HepG2 (cell line): Measurements from ENCODE around the gene WWTR1. TPM values are rescaled to one million over a fixed set of nuclear protein-coding genes. Genes with fewer than 3 reads are reported as not detected.

Source experiments
- ATAC-seq: fragments of 200-7000 bp; cut with Tn5 transposase; 3 replicates; pipeline ENCODE4 v1.9.1; 2020; ENCODE audit warnings: mild to moderate bottlenecking, moderate library complexity
- BruUV-seq: library from RNA; stranded (reverse); fragments of 400-500 nt; replicated peaks from 2 replicates; lab custom pipeline; 2021; lab: Mats Ljungman, UMichigan
- CTCF ChIA-PET: fragments of 300-600 bp; formaldehyde crosslinking; extraction: SDS; loops from one replicate; lab custom pipeline; 2021; ENCODE audit warnings: low total read pairs, inconsistent platforms, low intra/inter-chr PET ratio; lab: Yijun Ruan, JAX
- POLR2A ChIA-PET: fragments of 350-600 bp; sonication (Branson Sonifier 250); formaldehyde crosslinking; loops from one replicate; lab custom pipeline; 2020; ENCODE audit warnings: antibody characterized with exemption, inconsistent platforms; lab: Yijun Ruan, JAX
- DNase-seq: peaks from one replicate; pipeline ENCODE4 v3.0.0-alpha.2; 2015; ENCODE audit warnings: low spot score
- FAIRE-seq: peaks from 3 replicates; lab custom pipeline; 2011; peaks lifted over from hg19 to GRCh38; lab: Jason Lieb, UNC
- H2AFZ ChIP-seq: one replicate; pipeline ENCODE4 v1.6.1; 2011; ENCODE audit warnings: low read length, inconsistent platforms
- H3K27ac ChIP-seq: fragments of 300-600 bp; 3 replicates; pipeline ENCODE4 v1.8.0; 2011; ENCODE audit warnings: mixed run types, mild to moderate bottlenecking, mixed read lengths, low read length, inconsistent platforms; ENCODE audit not compliant: insufficient read depth; ENCODE audit errors: extremely low read length
- H3K27me3 ChIP-seq, 2 experiments: fragments of 200-600 bp in 1 of 2; 2 replicates in 1 of 2; 3 replicates in 1 of 2; pipeline versions ENCODE4 v1.6.0 to v1.8.0; 2011; ENCODE audit warnings: low read length in 2 of 2, mild to moderate bottlenecking in 2 of 2, moderate library complexity in 2 of 2, inconsistent platforms in 1 of 2; ENCODE audit not compliant: insufficient read depth in 2 of 2, control insufficient read depth in 1 of 2
- H3K36me3 ChIP-seq, 2 experiments: fragments of 200-600 bp in 1 of 2; replicated peaks in 1 of 2; 2 replicates in 1 of 2; 3 replicates in 1 of 2; pipeline versions ENCODE4 v1.5.1 to v1.8.0; 2011; ENCODE audit warnings: low read length in 2 of 2, inconsistent platforms in 1 of 2; ENCODE audit not compliant: insufficient read depth in 2 of 2, control insufficient read depth in 1 of 2
- H3K4me1 ChIP-seq: 2 replicates; pipeline ENCODE4 v1.5.1; 2012; ENCODE audit warnings: low read length, inconsistent platforms; ENCODE audit not compliant: insufficient read depth
- H3K4me2 ChIP-seq: 2 replicates; pipeline ENCODE4 v1.6.0; 2011; ENCODE audit warnings: low read depth, low read length, inconsistent platforms
- H3K4me3 ChIP-seq, 3 experiments: fragments of 200-600 bp in 1 of 3; sonication (generic), shearing (Covaris generic) in 1 of 3; replicated peaks in 1 of 3; 2 replicates each; pipeline ENCODE4 v1.5.1; 2011 to 2016; ENCODE audit warnings: low read length in 3 of 3, inconsistent platforms in 2 of 3, low read depth in 2 of 3, mild to moderate bottlenecking in 2 of 3, control low read depth in 1 of 3, mixed read lengths in 1 of 3; ENCODE audit not compliant: insufficient read depth in 1 of 3
- H3K79me2 ChIP-seq: one replicate; pipeline ENCODE4 v1.6.1; 2011; ENCODE audit warnings: low read length, inconsistent platforms; ENCODE audit not compliant: insufficient read depth
- H3K9ac ChIP-seq: 2 replicates; pipeline ENCODE4 v1.6.0; 2011; ENCODE audit warnings: mild to moderate bottlenecking, low read depth, low read length, inconsistent platforms; ENCODE audit not compliant: insufficient read depth
- H3K9me3 ChIP-seq: 2 replicates; pipeline ENCODE4 v1.5.1; 2012; ENCODE audit warnings: mild to moderate bottlenecking, low read length
- H4K20me1 ChIP-seq: 2 replicates; pipeline ENCODE4 v1.6.0; 2011; ENCODE audit warnings: inconsistent platforms, mild to moderate bottlenecking, low read length, moderate library complexity; ENCODE audit not compliant: insufficient read depth
- WGBS: methylation state at CpG from one replicate; pipeline ENCODE4 v1.1.6; 2017; ENCODE audit warnings: low lambda C conversion rate; 5-methylcytosine and 5-hydroxymethylcytosine counted together
- in situ Hi-C: cut with HindIII; loops from 2 replicates; pipeline ENCODE4 v1.10.0; 2017; ENCODE audit warnings: low pct_unique_long_range_greater_than_20kb; ENCODE audit not compliant: extremely low pct_ligation_motif_present
- intact Hi-C: fragments of 100-400 bp; cut with micrococcal nuclease; formaldehyde crosslinking; loops from one replicate; pipeline ENCODE4 v1.10.0; 2022; ENCODE audit not compliant: unreplicated experiment
- polyA plus RNA-seq, 8 experiments: library from polyadenylated mRNA; depleted of rRNA in 3 of 8; stranded (reverse) in 7 of 8; unstranded in 1 of 8; fragments of >200 nt; fragmentation: Illumina TruSeq in 4 of 8; extraction: Trizol in 4 of 8; gene quantifications; 2 replicates each; pipeline versions ENCODE4 v1.2.1 to v1.2.3, GENCODE V29; 2011 to 2016; ENCODE audit warnings: low read depth in 4 of 8, missing spikeins in 1 of 8, mixed read lengths in 1 of 8; ENCODE audit not compliant: insufficient read depth in 1 of 8
- total RNA-seq, 5 experiments: library from RNA; depleted of rRNA; stranded (reverse); fragments of >200 nt; fragmentation: Illumina TruSeq; extraction: Trizol; gene quantifications; 2 replicates each; pipeline ENCODE4 v1.2.3, GENCODE V29; 2016; ENCODE audit warnings: low read depth in 1 of 5
- TF ChIP-seq, protein P1 (sequence below): sonication (generic); formaldehyde crosslinking; IDR thresholded peaks from 2 replicates; pipeline ENCODE4 v1.4.0; 2020; ENCODE audit warnings: missing genetic modification reagents
- TF ChIP-seq, protein P2 (sequence below): IDR thresholded peaks from 2 replicates; pipeline ENCODE4 v1.6.1; 2012; ENCODE audit warnings: inconsistent platforms
- TF ChIP-seq, protein P3 (sequence below): sonication (generic); formaldehyde crosslinking; IDR thresholded peaks from 2 replicates; pipeline ENCODE4 v1.5.0; 2020; ENCODE audit warnings: mild to moderate bottlenecking, low read depth, missing genetic modification reagents, borderline replicate concordance
- TF ChIP-seq, protein P4 (sequence below): sonication (generic); formaldehyde crosslinking; IDR thresholded peaks from 2 replicates; pipeline ENCODE4 v1.8.0; 2022; ENCODE audit warnings: low read depth, missing genetic modification reagents
- TF ChIP-seq, protein P5 (sequence below): sonication (generic); formaldehyde crosslinking; IDR thresholded peaks from 2 replicates; pipeline ENCODE4 v1.4.0; 2020; ENCODE audit warnings: missing genetic modification reagents
- TF ChIP-seq, protein P6 (sequence below): sonication (generic); formaldehyde crosslinking; IDR thresholded peaks from 2 replicates; pipeline ENCODE4 v1.4.0; 2020; ENCODE audit warnings: mild to moderate bottlenecking, missing genetic modification reagents

WWTR1 gene
- total and polyA plus RNA-seq, 2 of the 13 experiments (the other 11 are each of a cell fraction or from before 2014, with no cell fraction given), result 19.7 to 139 TPM

GRCh38 chr3:149596134-149596770 lies 61.6 kb downstream of the WWTR1 start:
- POLR2A ChIA-PET, result interaction anchor here (0.9 kb wide), 1 partner anchor 62 kb away, joined by 3 read pairs; the partner anchor contains the start of gene WWTR1
- no peak overlapping the region for H3K4me2 ChIP-seq
- TF ChIP-seq, protein P1, sequence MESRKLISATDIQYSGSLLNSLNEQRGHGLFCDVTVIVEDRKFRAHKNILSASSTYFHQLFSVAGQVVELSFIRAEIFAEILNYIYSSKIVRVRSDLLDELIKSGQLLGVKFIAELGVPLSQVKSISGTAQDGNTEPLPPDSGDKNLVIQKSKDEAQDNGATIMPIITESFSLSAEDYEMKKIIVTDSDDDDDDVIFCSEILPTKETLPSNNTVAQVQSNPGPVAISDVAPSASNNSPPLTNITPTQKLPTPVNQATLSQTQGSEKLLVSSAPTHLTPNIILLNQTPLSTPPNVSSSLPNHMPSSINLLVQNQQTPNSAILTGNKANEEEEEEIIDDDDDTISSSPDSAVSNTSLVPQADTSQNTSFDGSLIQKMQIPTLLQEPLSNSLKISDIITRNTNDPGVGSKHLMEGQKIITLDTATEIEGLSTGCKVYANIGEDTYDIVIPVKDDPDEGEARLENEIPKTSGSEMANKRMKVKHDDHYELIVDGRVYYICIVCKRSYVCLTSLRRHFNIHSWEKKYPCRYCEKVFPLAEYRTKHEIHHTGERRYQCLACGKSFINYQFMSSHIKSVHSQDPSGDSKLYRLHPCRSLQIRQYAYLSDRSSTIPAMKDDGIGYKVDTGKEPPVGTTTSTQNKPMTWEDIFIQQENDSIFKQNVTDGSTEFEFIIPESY (CRISPR knock-in tag), result peak; percentile 63; the same call in 1 of the 2 replicates
- TF ChIP-seq, protein P2, sequence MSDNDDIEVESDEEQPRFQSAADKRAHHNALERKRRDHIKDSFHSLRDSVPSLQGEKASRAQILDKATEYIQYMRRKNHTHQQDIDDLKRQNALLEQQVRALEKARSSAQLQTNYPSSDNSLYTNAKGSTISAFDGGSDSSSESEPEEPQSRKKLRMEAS, result no peak
- TF ChIP-seq, all 625 proteins: peak for 1

DNA sequence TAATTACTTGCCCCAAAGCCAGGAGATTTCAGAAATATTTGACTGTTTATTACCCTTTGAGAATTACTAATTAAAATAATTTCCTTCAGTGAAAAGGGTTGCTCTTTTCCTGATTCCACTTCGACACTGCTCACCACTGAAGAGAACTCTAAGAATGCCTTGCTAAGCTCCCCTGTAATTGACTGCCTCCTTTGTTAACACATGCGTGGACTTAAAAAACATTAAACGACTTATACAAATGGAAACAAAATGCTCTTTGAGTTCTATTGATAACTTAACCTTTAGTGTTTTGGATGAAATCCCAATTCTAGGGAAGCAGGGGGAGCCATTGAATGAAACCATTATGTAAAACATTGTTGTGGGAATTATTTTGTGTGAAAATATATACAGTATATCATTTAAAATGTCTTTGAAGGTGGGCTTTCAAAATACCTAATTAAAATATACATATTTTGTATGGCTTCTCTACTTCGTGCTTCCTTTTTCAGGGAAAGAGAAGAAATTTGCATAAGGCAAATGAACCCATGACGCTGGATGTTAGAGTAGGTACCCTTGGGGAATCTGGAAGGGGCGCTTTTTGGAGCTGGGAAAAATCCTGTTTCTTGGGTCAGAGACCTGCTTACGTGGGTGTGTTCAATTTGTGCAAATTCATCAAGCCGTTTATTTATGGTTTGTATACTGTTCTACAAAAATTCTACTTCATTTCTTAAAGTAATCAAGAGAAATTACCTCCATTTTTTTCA lies 64.2 kb downstream of the WWTR1 start:
- ChIA-PET CTCF (no interaction called here), POLR2A (no interaction called here)
- peaks cover 10% of the 10 kb centered on the region; the same call in 1 of the 2 replicates for H4K20me1 ChIP-seq
- 96% methylated on average over 8 of the region's 8 CpGs for WGBS
- no peak overlapping the region for H3K4me2 ChIP-seq
- no peak overlapping the region for H3K27ac ChIP-seq
- H3K79me2 ChIP-seq, result peaks cover 93% of the 10 kb centered on the region
- H3K4me3 ChIP-seq, result no peak overlapping the region
- FAIRE-seq, result no peak
- no peaks in the 10 kb centered on the region for H3K9me3 ChIP-seq
- H3K27me3 ChIP-seq, result no peaks in the 10 kb centered on the region
- BruUV-seq, result no TSS peak
- ATAC-seq, result no peak
- peaks cover 6 to 27% of the 10 kb centered on the region in 2 experiments for H3K36me3 ChIP-seq
- no peak overlapping the region for H2AFZ ChIP-seq
- intact Hi-C loops, result no loop called here
- in situ Hi-C loops, result no loop called here
- H3K9ac ChIP-seq, result no peak overlapping the region
- peaks cover 22% of the 10 kb centered on the region for H3K4me1 ChIP-seq
- DNase-seq, result no peak
- TF ChIP-seq, protein P3, sequence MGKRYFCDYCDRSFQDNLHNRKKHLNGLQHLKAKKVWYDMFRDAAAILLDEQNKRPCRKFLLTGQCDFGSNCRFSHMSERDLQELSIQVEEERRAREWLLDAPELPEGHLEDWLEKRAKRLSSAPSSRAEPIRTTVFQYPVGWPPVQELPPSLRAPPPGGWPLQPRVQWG (CRISPR knock-in tag), result no peak
- TF ChIP-seq, protein P4, sequence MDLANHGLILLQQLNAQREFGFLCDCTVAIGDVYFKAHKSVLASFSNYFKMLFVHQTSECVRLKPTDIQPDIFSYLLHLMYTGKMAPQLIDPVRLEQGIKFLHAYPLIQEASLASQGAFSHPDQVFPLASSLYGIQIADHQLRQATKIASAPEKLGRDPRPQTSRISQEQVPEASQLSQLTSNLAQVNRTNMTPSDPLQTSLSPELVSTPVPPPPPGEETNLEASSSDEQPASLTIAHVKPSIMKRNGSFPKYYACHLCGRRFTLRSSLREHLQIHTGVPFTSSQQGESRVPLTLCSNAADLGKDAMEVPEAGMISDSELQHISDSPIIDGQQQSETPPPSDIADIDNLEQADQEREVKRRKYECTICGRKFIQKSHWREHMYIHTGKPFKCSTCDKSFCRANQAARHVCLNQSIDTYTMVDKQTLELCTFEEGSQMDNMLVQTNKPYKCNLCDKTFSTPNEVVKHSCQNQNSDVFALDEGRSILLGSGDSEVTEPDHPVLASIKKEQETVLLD, result no peak
- TF ChIP-seq, protein P5, sequence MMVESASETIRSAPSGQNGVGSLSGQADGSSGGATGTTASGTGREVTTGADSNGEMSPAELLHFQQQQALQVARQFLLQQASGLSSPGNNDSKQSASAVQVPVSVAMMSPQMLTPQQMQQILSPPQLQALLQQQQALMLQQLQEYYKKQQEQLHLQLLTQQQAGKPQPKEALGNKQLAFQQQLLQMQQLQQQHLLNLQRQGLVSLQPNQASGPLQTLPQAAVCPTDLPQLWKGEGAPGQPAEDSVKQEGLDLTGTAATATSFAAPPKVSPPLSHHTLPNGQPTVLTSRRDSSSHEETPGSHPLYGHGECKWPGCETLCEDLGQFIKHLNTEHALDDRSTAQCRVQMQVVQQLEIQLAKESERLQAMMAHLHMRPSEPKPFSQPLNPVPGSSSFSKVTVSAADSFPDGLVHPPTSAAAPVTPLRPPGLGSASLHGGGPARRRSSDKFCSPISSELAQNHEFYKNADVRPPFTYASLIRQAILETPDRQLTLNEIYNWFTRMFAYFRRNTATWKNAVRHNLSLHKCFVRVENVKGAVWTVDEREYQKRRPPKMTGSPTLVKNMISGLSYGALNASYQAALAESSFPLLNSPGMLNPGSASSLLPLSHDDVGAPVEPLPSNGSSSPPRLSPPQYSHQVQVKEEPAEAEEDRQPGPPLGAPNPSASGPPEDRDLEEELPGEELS (CRISPR knock-in tag), result no peak
- TF ChIP-seq, protein P6, sequence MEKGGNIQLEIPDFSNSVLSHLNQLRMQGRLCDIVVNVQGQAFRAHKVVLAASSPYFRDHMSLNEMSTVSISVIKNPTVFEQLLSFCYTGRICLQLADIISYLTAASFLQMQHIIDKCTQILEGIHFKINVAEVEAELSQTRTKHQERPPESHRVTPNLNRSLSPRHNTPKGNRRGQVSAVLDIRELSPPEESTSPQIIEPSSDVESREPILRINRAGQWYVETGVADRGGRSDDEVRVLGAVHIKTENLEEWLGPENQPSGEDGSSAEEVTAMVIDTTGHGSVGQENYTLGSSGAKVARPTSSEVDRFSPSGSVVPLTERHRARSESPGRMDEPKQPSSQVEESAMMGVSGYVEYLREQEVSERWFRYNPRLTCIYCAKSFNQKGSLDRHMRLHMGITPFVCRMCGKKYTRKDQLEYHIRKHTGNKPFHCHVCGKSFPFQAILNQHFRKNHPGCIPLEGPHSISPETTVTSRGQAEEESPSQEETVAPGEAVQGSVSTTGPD, result no peak

More at GRCh38 chr3:149596134-149596770, 61.6 kb downstream of the WWTR1 start:
- no peak for ATAC-seq
- FAIRE-seq, result no peak
- no peak overlapping the region for H3K27ac ChIP-seq
- H3K4me3 ChIP-seq, result no peak overlapping the region
- intact Hi-C loops, result no loop called here
- no TSS peak for BruUV-seq
- peaks cover 48% of the 10 kb centered on the region for H3K4me1 ChIP-seq
- peaks cover 95% of the 10 kb centered on the region for H3K79me2 ChIP-seq
- H3K36me3 ChIP-seq, result peaks cover 1 to 18% of the 10 kb centered on the region in 2 experiments; a peak in 3 of 5 replicates
- H4K20me1 ChIP-seq, result peaks cover 10% of the 10 kb centered on the region
- no peaks in the 10 kb centered on the region for H3K9me3 ChIP-seq
- 97% methylated on average over 6 of the region's 6 CpGs for WGBS
- no peak overlapping the region for H3K9ac ChIP-seq
- H3K27me3 ChIP-seq, result no peaks in the 10 kb centered on the region
- in situ Hi-C loops, result no loop called here
- no peak for DNase-seq
- CTCF ChIA-PET, result no interaction called here
- no peak overlapping the region for H2AFZ ChIP-seq
